Mesendoderm (in vitro differentiated cells): ENCODE measurements around the gene TRO.

Experiments
- DNase-seq: peaks from one replicate; pipeline ENCODE4 v3.0.0; 2013
- H2AK5ac ChIP-seq: 2 replicates; pipeline ENCODE4 v1.6.1; 2013; ENCODE audit warnings: low read length, inconsistent platforms
- H2BK120ac ChIP-seq: 2 replicates; pipeline ENCODE4 v1.6.1; 2013; ENCODE audit warnings: low read depth, mild to moderate bottlenecking, low read length, moderate library complexity, mixed read lengths
- H2BK15ac ChIP-seq: replicated peaks from 2 replicates; pipeline ENCODE4 v1.6.1; 2013; ENCODE audit warnings: low read depth, mild to moderate bottlenecking, moderate library complexity
- H2BK5ac ChIP-seq: 2 replicates; pipeline ENCODE4 v1.6.1; 2013; ENCODE audit warnings: low read length, inconsistent platforms
- H3K18ac ChIP-seq: 2 replicates; pipeline ENCODE4 v1.6.1; 2013; ENCODE audit warnings: mild to moderate bottlenecking, low read length, mixed read lengths
- H3K23ac ChIP-seq: one replicate; pipeline ENCODE4 v1.6.1; 2013; ENCODE audit warnings: low read length
- H3K27ac ChIP-seq: 2 replicates; pipeline ENCODE4 v1.5.1; 2013; ENCODE audit warnings: low read depth, mild to moderate bottlenecking, inconsistent platforms, low read length, moderate library complexity
- H3K27me3 ChIP-seq: 2 replicates; pipeline ENCODE4 v1.6.1; 2013; ENCODE audit warnings: low read length, control low read depth, mild to moderate bottlenecking, inconsistent platforms; ENCODE audit not compliant: insufficient read depth, poor library complexity
- H3K36me3 ChIP-seq: 2 replicates; pipeline ENCODE4 v1.6.1; 2013; ENCODE audit warnings: low read length, inconsistent platforms; ENCODE audit not compliant: control insufficient read depth, insufficient read depth
- H3K4ac ChIP-seq: one replicate; pipeline ENCODE4 v1.6.1; 2013; ENCODE audit warnings: low read depth, mild to moderate bottlenecking, low read length, moderate library complexity
- H3K4me1 ChIP-seq: 2 replicates; pipeline ENCODE4 v1.6.1; 2013; ENCODE audit warnings: low read depth, low read length, inconsistent platforms; ENCODE audit not compliant: control insufficient read depth
- H3K4me2 ChIP-seq: 2 replicates; pipeline ENCODE4 v1.6.1; 2013; ENCODE audit warnings: low read length
- H3K4me3 ChIP-seq: 2 replicates; pipeline ENCODE4 v1.5.1; 2013; ENCODE audit warnings: mild to moderate bottlenecking, low read length
- H3K56ac ChIP-seq: one replicate; pipeline ENCODE4 v1.6.1; 2013; ENCODE audit warnings: low read length
- H3K79me1 ChIP-seq: 2 replicates; pipeline ENCODE4 v1.6.1; 2013; ENCODE audit warnings: low read length, inconsistent platforms
- H3K79me2 ChIP-seq: 2 replicates; pipeline ENCODE4 v1.6.1; 2013; ENCODE audit warnings: mild to moderate bottlenecking, low read length; ENCODE audit not compliant: control insufficient read depth, insufficient read depth
- H3K9ac ChIP-seq: 2 replicates; pipeline ENCODE4 v1.6.1; 2013; ENCODE audit warnings: low read length, inconsistent platforms
- H4K5ac ChIP-seq: one replicate; pipeline ENCODE4 v1.6.1; 2013; ENCODE audit warnings: low read length
- H4K8ac ChIP-seq: one replicate; pipeline ENCODE4 v1.6.1; 2013; ENCODE audit warnings: low read depth, mild to moderate bottlenecking, control low read depth, low read length, moderate library complexity
- WGBS: extraction: QIAGEN DNeasy Blood & Tissue Kit; methylation state at CpG from one replicate; pipeline ENCODE4 v1.1.7; 2013; ENCODE audit warnings: low lambda C conversion rate, missing lambda C conversion rate; ENCODE audit not compliant: insufficient coverage; ENCODE audit errors: extremely low coverage; 5-methylcytosine and 5-hydroxymethylcytosine counted together

Gene TRO

DNA sequence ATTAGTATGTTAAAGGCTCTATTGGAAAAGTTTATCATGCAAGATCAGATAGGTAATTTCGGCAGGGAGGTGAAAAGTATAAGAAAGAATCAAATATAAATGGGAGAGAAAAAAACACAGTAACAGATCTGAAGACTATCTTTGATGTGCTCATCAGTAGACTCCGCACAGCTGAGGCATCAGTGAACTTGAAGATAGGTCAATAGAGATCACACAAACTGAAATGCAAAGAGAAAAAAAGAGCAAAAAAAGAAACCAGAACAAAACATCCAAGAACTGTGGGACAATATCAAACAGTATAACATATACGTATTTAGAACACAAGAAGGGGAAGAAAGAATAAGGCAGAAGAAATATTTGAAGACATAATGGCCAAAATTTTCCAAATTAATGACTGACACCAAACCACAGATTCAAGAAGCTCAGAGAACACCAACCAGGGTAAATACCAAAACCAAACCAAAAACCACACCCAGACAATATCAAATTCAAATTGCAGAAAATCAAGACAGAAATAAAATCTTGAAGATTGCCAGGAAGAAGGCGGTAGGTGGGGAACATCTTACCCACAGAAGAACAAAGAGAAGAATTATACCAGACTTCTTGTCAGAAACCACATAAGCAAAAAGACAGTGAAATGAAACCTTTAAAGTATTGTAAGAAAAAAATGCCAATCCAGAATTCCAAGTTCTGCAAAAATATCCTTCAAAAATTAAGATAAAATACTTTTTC lies 44.3 kb downstream of the TRO start:
- H3K23ac ChIP-seq, result no peak overlapping the region
- H2BK120ac ChIP-seq, result no peak overlapping the region
- no peak overlapping the region for H3K18ac ChIP-seq
- H3K4me2 ChIP-seq, result no peak overlapping the region
- no peak overlapping the region for H3K4ac ChIP-seq
- no peaks in the 10 kb centered on the region for H3K36me3 ChIP-seq
- DNase-seq, result no peak
- H4K8ac ChIP-seq, result no peak overlapping the region
- H2BK15ac ChIP-seq, result no peak overlapping the region
- WGBS, result no CpG with 5 or more reads among the region's 4 CpGs
- H3K27ac ChIP-seq, result no peak overlapping the region
- H4K5ac ChIP-seq, result no peak overlapping the region
- no peaks in the 10 kb centered on the region for H3K79me2 ChIP-seq
- no peak overlapping the region for H3K4me3 ChIP-seq
- H2BK5ac ChIP-seq, result no peak overlapping the region
- no peaks in the 10 kb centered on the region for H3K27me3 ChIP-seq
- no peaks in the 10 kb centered on the region for H3K79me1 ChIP-seq
- no peaks in the 10 kb centered on the region for H3K4me1 ChIP-seq
- H2AK5ac ChIP-seq, result no peak overlapping the region
- H3K9ac ChIP-seq, result no peak overlapping the region
- no peak overlapping the region for H3K56ac ChIP-seq

DNA sequence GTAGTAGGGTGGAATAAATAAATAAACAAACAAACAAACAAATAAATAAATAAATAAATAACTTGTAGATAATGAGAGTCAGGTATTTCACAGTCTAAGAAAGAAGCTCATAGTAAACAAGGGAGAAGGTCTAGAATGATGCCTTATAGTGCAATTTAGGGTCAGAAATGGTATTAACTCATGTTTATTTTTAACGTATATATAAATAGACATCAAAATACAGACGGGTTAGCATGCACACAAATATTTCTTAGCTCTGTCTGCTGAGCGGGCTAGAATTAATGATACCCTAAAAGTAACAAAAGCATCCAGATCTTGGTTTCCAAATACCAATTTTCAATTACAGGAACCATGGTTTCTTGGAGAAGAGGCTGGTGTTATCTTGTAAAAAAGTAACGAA lies 56.8 kb downstream of the TRO start:
- Histone ChIP-seq H4K5ac (no peak overlapping the region), H3K18ac (no peak overlapping the region), H2BK5ac (no peak overlapping the region), H2BK15ac (no peak overlapping the region), H4K8ac (no peak overlapping the region), H2AK5ac (no peak overlapping the region), H3K27me3 (no peaks in the 10 kb centered on the region), H3K79me2 (no peaks in the 10 kb centered on the region), H3K23ac (no peak overlapping the region), H3K4me1 (no peaks in the 10 kb centered on the region), H3K56ac (no peak overlapping the region), H3K4ac (no peak overlapping the region), H2BK120ac (no peak overlapping the region), H3K79me1 (no peaks in the 10 kb centered on the region), H3K4me2 (no peak overlapping the region), H3K36me3 (no peaks in the 10 kb centered on the region), H3K9ac (no peak overlapping the region), H3K4me3 (no peak overlapping the region), H3K27ac (no peak overlapping the region)
- WGBS, result no CpG with 5 or more reads among the region's 4 CpGs
- DNase-seq, result no peak

DNA sequence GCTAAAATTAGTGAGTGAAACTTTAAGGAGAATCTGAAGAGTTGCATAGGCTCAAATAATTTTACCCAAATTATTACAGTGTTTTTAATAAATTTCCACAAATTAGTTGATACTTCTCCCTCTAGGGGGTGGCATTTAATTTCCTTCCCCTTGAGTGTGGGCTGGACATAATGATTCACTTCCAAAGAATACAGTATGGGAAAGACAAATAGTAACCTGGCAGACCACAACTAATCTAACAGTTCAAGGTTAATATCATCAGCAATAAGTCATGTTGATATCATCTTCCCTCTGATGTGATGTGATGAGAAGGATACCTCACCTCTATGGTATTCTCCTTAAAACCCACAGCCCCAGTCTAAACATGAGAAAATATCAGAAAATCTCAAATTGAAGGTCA lies 57.8 kb downstream of the TRO start:
- H3K36me3 ChIP-seq, result no peaks in the 10 kb centered on the region
- H2AK5ac ChIP-seq, result no peak overlapping the region
- no peaks in the 10 kb centered on the region for H3K79me1 ChIP-seq
- H3K56ac ChIP-seq, result no peak overlapping the region
- no peak overlapping the region for H3K4me3 ChIP-seq
- no peaks in the 10 kb centered on the region for H3K79me2 ChIP-seq
- H3K23ac ChIP-seq, result no peak overlapping the region
- no peak overlapping the region for H2BK5ac ChIP-seq
- no peak overlapping the region for H3K18ac ChIP-seq
- H3K4me2 ChIP-seq, result no peak overlapping the region
- H4K5ac ChIP-seq, result no peak overlapping the region
- H3K4me1 ChIP-seq, result no peaks in the 10 kb centered on the region
- no peak overlapping the region for H4K8ac ChIP-seq
- H3K27ac ChIP-seq, result no peak overlapping the region
- no peak overlapping the region for H3K4ac ChIP-seq
- DNase-seq, result no peak
- no peak overlapping the region for H2BK120ac ChIP-seq
- H3K27me3 ChIP-seq, result no peaks in the 10 kb centered on the region
- H2BK15ac ChIP-seq, result no peak overlapping the region
- no peak overlapping the region for H3K9ac ChIP-seq

DNA sequence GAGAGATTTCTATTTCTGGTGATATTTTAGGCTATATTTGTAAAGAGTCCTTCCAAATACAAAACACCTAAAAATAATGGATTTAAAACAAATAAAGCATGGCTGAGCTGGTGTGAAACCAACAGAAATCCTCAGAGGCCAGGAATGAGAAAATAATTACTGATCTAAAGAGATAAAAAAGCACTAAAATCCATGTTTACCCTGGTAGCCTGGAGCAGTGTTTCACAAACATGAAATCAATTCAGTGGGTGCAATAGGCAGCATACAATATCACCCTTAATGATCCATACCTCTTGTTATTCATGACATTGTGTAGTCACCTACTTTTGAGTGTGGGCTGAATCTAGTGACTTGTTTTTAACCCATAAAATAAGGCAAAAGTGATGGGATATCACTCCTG lies 58.8 kb downstream of the TRO start:
- no peak overlapping the region for H3K27ac ChIP-seq
- no peaks in the 10 kb centered on the region for H3K36me3 ChIP-seq
- H3K4me2 ChIP-seq, result no peak overlapping the region
- H3K9ac ChIP-seq, result no peak overlapping the region
- DNase-seq, result no peak
- no peak overlapping the region for H2BK120ac ChIP-seq
- H3K4me3 ChIP-seq, result no peak overlapping the region
- H3K56ac ChIP-seq, result no peak overlapping the region
- H2BK5ac ChIP-seq, result no peak overlapping the region
- H3K23ac ChIP-seq, result no peak overlapping the region
- H3K79me2 ChIP-seq, result no peaks in the 10 kb centered on the region
- H3K4ac ChIP-seq, result no peak overlapping the region
- H3K4me1 ChIP-seq, result no peaks in the 10 kb centered on the region
- H3K79me1 ChIP-seq, result no peaks in the 10 kb centered on the region
- H2AK5ac ChIP-seq, result no peak overlapping the region
- no peak overlapping the region for H3K18ac ChIP-seq
- H2BK15ac ChIP-seq, result no peak overlapping the region
- no peak overlapping the region for H4K8ac ChIP-seq
- H3K27me3 ChIP-seq, result no peaks in the 10 kb centered on the region
- no peak overlapping the region for H4K5ac ChIP-seq

DNA sequence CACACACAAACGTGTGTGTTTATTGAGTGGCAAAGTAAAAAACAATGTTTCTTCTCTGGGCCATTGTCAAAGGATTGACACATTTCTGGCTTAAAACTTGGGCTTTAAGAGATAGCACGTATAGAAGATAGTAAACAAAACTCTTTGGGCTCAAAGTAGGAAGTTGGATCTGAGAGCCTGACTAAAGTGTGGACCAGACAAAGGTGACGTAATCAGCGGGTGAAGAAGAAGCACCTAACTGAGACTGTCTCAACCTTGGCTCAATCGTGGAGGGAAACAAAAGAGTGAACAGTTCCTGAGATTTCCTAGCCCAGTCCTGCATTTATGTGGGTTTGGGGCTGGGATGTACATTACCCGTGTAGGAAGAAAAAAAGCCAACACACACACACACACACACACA lies 59.7 kb downstream of the TRO start:
- WGBS, result no CpG with 5 or more reads among the region's 6 CpGs
- no peak overlapping the region for H3K23ac ChIP-seq
- no peak overlapping the region for H3K18ac ChIP-seq

More for the DNA sequence above, 59.7 kb downstream of the TRO start:
- no peaks in the 10 kb centered on the region for H3K27me3 ChIP-seq
- no peaks in the 10 kb centered on the region for H3K4me1 ChIP-seq
- H3K36me3 ChIP-seq, result no peaks in the 10 kb centered on the region
- H4K8ac ChIP-seq, result no peak overlapping the region
- no peak overlapping the region for H2BK5ac ChIP-seq
- H3K9ac ChIP-seq, result no peak overlapping the region
- no peak overlapping the region for H4K5ac ChIP-seq
- no peak overlapping the region for H2BK120ac ChIP-seq
- DNase-seq, result no peak
- no peak overlapping the region for H2AK5ac ChIP-seq
- H3K4me2 ChIP-seq, result no peak overlapping the region
- no peaks in the 10 kb centered on the region for H3K79me1 ChIP-seq
- no peak overlapping the region for H3K4me3 ChIP-seq
- H3K79me2 ChIP-seq, result no peaks in the 10 kb centered on the region
- H2BK15ac ChIP-seq, result no peak overlapping the region
- H3K27ac ChIP-seq, result no peak overlapping the region
- no peak overlapping the region for H3K56ac ChIP-seq
- no peak overlapping the region for H3K4ac ChIP-seq
